Stimulated activated CD4-positive, alpha-beta T cell treated with anti-CD3 and anti-CD28 coated beads, Interleukin-15, amount 100 ng/mL, for 48 hours (primary cell): ENCODE measurements around the gene IRF4.

ENCODE experiments used
- DNase-seq, 2 donors: peaks; one replicate each; pipeline ENCODE4 v3.0.0-alpha.2; 2020; ENCODE audit warnings: low read depth in 2 of 2

Gene IRF4

DNA sequence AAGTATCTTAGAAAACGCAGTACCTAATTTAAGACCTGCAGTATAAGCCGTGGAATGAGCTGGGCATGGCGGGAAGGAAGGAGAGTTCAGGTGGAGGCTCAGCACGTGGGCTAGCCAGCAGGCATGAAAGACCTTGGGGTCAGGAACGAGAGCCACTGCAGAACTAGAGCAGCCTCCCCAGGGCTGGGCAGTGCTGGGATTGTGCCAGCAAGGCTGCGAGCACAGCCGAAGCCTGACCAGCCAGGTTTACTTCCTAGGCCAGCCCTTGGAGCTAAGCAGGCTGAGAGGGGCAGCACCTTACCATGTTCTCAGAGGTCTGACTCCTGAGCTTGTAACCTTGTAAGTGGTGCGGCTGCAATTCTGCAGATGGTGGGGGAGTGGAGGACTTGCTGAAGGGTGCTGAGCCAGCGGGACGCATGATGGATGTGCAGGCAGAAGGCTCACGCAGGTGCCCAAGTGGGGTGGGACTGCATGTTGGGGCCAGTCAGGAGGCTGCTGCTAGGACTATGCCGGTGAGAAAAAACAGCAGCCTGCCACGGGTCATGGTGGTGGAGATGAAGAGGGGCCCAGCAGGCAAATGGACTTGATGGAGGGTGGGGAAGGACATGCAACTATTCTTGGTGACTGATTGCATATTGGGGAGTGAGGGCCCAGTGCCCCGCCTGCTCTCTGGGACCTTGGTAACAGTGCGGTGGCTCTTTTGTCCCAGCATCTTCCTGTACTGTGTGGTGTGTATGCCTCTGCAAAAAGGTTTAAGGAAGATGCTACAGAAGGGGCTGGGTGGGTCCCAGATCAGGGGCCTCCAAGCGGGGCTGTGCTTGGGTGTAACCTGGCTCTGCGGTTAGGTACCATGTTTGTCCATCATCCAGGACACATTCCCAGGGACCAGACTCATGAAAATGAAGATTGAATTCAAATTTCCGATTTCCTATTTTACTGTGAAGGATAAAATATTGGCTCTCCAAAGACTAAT, 37.6 kb upstream of the IRF4 start:
- DNase-seq, result no peak

DNA sequence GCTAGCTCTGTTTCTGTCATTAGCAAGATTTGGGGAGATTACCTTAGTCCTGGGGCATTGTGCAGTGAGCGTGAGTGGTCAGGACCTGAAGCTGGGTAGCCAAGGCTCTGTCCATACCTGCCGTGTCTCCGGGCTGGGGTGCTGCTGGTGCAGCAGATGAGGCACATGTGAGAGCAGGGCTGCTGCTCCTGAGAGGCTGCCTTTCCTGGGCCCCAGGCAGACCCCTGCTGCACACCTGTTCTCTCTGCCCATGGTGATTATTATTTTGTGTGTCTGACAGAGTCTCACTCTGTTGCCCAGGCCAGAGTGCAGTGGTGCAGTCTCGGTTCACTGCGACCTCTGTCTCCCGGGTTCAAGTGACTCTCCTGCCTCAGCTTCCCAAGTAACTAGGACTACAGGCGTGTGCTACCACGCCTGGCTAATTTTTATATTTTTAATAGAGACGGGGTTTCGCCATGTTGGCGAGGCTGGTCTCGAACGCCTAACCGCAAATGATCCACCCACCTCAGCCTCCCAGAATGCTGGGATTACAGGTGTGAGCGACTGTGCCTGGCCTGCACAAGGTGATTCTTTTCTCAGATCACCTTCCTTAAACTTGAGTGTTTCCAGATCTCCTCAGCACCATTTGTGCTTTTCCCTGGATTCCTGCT, 36.8 kb upstream of the IRF4 start:
- DNase-seq, result no peak

DNA sequence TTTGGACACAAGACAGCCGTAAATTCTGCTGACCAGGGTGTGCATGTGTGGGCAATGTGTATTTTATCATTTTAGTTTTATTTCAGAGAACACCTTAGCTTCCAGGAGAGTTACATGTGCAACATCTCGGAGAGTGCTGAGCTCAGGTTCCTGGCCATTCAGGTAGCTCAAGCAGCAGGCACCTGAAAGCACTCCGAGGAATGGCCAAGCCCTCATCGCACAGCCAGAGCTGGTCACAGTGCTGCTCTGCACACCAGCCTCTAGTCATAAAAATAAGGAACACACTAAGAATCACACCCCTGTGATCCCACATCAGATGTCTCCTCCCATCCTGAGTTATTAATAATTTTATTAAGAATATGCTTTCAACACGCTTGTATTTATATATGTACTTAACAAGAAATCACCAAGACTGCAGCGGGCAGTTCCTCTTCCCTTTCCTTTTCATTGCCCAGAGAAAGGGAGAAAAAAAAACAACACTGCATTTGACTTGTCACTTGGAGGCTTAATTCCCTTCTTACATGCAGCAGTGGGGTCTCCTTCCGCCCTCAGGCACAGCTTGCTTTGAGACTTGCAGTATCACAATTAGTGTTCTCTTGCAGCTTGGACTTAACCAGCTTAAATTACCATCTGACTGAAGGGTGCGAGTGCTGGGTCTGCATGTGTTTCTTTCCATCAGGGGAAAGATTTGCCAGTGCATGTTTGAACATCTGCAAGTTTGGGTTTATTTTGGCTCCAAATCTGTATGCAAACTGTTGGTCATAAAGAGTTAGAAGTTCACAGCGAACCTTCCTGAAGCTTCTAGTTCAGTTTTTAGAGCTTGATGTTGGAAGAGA, 36.0 kb upstream of the IRF4 start:
- no peak for DNase-seq

DNA sequence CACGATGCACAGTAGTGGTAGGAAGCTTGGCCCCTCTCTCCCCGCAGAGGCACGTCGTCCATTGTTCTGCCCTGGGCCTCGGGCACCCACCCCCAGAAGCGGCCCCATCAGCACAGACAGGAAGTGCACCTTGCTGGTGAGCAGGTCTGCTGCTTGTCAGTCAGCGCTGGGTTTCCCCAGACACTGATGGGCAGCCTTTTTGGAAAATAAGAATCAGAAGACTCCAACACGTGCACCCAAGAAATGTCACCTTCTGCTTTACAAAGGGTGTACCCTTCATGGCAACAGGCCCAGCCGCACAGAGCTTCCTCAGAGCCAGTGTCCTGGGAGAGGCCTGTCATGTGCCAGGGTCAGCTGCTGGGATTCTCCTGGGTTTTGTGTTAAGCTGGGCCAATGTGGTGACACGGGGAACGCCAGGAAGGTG, 34.7 kb upstream of the IRF4 start:
- DNase-seq, result no peak

DNA sequence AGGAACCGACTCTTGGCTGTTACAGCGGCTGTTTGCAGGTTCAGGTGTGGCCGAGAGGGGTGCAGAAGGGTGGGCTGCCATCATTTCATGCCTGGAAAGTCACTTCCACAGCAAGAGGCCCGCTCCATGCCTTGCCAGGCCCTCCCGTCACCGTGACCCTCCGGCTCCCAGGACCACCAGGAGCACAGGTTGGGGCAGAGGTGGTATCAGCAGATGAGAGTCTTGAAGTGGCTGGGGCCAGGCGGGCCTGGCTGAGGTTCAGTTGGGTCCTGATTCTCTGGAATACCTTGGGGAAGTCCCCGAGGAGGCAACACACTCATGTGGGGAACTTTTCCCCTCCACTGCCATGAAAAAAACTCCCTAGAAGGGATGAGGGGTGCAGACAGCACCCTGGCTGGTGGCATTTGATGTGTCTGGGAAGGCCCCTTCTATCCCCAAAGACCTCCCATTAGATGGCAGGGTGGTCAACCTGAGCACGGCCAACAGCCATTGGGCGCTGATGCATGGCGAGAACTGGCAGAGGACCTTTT, 34.2 kb upstream of the IRF4 start:
- DNase-seq, result no peak

DNA sequence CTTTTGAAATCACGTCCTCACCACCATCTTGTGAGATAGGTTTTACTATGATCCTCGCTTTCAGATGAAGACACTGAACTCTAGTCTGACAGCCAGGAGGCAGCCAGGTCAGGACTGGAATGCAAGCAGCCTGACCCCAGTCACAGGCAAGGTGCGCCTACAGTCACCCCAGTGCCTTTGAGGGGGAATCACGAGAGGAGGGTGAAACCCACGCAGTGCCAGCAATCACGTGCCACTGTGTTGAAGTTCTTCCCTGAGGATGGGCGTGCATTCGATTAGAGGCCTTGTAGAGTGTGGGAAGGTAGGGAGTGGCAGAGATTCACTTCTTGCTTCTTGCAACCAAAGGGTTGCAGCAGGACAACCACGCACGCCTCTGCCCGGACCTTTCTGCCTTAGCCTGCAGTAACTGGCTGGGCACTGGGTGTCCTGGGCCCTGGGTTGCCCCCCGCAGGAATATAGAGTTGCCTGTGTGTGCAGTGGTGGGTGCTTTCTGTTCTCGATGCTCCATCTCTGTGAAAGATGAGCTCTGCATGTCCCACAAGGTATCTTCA, 33.7 kb upstream of the IRF4 start:
- no peak for DNase-seq

DNA sequence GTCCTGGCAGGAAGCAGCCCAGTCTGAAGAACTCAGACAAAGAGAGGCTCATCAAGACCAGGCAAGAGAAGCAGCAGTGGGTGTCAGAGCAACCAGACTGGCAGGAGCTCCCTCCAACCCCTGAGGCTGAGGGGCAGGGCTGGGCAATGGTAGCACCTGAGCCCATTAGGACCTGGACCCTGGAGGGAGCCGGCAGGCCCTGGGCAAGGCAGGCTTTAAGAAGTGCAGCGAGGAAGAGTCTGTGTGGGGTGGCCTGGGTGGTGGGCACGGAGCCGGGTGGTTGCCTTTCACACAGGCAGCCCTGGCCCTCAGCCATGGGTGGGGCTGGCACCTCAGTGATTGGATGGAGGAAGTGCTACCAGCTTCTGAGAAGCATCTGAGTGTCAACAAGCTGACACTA, 33.1 kb upstream of the IRF4 start:
- no peak for DNase-seq

DNA sequence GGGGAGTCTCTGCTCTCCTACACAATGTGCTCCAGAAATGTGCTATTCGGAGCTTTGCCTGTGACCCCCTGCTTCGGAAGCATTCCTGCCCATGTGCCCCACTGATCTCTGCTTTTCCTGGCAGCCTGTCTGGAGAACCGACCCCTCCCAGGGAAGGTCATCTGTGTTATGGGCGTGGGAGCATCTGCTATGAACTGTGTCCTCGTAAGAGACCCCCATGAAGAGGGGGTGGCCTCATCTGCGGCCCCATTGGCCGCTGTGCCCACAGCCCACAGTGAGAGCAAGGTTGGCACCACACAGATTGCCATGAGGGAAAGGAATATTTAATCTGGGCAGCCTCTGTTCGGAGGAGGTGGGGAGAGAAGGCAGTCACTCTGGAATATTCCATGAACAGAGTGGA, 32.7 kb upstream of the IRF4 start:
- DNase-seq, result no peak

DNA sequence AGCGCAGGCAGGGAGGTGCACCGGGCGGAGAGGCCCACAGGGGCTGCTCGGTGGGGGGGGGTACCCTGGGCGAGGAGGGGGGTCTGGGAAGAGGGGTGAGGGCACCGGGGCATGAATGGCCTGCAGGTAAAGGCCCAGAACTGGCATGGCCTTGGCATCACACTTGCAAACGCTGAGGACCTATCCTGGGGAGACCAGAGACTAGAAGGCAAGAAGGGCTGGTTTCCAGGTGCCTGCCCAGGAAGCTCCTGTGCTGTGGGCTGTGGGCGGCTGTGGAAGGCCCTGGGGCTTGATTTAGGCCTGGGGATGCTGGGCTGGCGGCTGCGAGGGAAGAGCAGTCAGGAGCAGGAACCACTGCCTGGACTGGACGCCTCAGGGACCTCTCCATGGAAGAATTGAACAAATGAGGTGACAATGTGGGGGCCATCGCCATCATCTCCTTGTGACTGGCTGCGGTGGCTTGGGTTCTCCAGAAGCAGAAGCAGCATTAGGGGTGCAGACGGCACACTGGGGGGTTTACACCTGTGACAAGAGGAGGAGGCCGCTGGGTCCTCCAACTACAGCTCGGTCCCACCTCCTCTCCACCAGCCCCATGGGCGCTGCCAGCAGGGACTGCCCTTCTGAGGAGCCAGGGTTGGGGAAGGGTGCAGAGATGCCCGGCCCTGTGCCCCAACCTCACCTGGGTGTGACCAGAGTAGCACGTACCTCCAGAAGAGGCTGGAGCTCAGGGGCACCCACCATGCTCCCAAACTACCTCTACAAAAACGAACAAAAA, 32.1 kb upstream of the IRF4 start:
- DNase-seq, result no peak

DNA sequence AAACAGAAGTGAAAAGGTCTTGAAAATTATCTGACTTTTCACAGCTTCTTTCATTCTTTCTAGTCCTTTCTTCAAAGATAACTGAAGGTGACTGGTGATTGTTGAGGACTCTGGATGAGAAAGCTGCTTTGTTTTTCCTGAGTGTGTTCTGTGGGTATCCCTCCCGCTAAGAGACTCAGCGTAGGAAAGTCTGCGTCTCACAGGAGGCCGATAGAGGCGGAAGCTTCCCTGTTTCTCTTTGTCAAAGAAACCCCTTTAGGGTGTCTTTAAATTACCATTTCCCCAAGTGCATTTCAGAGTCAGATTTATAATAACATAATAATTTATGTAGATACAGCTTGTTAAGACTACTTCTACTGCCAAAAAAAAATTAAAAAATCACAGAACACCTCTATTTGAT, 31.2 kb upstream of the IRF4 start:
- DNase-seq, result no peak

DNA sequence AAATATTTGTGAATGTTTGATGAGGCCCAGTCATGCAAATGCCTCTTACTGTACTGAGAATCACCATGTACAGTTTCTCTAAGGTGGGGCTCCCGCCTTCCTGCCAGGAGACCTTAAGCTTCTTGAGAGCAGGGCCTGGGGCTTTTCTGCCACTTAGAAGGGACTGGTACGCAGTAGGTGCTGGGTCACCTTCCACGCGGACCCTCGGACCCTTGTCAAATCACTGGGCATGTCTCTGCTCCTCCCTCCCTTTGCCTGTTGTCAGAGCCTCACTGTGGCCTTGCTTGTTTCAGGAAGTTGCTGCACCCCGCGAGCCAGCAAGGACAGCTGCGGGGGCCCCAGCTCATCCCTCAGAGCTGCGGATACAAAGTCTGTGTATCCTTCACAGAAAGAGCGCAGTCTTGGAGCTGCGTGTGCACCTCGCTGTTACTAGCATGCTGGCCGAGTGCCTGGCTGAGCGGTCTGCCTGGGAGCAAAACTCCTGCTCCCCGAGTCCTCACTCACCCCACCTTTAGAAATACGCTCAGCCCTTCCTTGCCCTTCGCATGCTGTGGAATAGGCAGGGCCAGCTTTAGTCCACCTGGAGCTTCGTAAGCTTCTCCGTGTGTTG, 30.7 kb upstream of the IRF4 start:
- DNase-seq, result no peak

DNA sequence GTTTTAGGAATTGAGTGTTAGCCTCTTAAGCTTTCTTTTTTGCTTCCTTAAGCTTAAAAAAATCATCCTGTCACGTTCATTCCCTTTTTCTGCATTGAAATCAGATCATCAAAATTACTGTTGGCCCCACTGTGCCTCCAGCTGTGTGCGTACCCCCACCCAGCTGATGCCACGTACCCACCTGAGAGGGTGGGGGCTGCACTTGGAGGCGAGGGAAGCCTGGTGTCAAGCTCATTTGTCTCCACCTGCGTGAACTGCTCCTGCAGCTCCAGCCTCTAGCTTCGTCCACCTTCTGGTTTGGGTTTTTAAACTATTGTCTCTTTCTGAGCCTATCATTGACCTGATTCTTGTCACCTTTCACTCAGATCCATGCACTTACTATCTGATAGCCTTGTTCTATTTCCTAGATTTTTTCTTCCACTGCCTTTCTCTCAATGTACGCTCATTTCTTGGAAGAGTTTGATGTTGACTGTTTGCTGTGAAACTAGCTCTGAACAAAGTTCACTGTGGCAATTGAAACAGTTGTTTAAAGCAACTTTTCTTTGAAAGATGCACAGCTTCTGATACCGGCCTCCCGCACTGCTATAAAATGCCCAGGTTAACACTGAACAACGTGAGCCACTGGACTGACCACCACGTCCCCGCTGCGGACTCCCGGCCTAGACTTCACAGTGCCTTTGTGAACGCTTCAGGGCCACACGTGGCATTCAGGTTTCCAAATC, 30.0 kb upstream of the IRF4 start:
- no peak for DNase-seq

DNA sequence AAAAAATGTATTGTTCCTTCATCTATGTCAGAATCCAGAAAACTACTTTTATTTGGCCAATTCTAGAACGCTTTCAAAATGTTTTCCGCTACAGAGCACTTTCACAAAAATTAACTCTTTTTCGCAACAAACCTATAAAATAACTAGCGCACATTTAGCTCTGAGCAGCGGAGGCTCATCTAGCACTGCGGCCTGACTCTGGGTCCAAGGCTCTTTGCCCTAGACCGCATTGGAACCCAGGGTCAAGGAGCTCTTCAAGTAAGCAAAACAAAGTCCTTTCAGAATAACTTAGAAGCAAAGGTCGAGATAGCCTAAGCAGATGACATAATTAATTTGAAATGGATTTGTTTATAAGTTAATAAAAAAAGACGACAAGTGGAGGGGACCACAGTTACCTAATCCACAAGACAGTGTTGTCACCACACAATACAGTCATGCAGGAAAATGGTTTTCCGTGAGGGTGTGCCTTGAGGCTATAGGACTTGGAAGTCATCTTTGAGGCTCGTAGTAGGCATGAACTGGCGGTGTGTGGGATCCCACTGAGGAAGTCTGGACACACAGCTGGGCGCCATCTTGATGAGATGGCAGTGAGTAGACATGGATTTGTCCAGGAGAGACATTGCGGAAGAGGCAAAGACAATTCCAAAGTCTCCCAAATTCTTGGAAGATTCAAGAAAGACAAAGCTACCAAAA, 29.2 kb upstream of the IRF4 start:
- no peak for DNase-seq

DNA sequence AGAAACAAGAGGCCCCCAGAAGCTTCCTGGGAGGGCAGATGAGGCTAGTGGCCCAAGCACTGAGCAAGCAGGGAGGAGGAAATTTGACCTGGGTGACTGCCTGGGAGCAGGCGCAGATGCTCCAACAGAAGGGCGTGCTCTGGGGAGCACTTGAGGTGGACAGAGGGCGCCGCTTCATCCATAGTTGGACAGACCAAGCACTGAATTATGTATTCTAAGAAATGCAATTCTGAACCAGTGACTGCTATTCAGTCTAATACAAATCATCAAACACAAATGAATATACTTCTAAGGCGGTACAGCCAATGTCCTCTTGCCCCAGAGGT, 28.7 kb upstream of the IRF4 start:
- no peak for DNase-seq

DNA sequence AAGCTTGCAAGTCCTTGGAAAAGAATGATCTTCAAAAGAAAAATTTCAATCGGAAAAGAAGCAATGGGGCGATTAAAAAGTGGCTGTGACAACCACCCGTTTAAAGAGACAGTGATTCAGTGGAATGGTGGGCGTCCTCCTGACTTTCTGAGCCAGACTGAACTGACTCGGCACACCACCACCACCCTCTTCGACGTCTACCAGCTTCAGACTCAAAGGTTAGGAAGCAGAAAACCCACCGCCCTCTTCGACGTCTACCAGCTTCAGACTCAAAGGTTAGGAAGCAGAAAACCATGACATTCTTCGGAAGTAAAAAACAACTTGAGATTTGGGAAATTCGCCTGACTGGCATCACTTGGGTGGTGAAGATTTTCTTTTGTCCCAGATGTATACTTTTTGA, 28.3 kb upstream of the IRF4 start:
- DNase-seq, result no peak

DNA sequence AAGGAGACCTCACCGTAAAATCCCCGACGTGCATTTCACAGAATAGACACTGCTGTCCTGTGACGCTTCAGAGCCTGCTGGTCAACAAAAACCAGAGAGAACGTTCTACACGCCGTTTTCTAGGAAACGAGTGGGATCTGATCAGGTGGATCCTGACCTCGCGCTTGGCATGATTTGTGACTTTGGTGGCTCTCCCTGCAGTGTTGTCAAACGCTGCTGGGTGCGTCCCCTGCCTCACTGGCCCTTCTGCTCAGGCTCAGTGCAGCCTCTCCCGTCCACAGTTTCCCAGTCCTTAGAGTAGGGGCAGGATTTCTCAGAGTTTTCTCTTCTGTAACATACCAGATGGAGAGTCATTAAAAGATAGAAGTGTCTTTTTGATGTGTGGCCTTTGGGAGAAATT, 27.6 kb upstream of the IRF4 start:
- DNase-seq, result no peak

DNA sequence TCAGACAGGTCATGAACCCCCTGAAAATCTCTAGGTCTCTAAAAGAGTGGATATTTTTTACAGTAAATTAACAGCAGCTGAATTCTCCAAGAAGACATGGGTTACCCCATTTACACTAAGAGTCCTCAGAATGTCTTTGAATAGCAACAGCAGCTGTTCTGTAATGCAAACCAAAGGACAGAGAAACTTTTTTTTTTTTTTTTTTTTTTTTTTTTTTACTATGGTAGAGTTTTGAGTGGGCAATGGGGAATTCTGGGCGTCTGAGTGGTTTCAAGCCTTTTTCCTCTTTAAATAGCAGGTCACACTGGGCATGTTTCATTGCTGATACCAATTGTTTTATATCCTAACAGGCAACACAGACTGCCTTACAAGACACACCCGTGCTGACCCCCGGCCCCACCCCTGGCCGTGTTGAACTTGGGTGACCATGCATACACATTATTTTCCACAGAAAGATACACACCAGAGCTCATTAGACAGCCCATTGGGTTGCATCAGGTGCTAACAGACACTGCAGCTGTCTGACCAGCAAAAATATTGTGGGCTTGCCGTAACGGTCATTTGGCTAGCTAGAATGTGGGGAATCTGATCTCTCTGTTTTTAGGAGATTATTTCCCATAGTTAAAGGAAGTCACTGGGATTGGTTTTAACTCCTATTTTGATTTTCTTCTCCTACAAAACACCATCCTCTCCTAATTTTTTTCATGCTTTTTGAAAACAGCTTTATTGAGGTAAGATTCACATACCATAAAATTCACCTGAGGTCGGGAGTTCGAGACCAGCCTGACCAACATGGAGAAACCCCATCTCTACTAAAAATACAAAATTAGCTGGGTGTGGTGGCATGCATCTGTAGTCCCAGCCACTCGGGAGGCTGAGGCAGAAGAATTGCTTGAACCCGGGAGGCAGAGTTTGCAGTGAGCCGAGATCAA, 26.7 kb upstream of the IRF4 start:
- no peak for DNase-seq

DNA sequence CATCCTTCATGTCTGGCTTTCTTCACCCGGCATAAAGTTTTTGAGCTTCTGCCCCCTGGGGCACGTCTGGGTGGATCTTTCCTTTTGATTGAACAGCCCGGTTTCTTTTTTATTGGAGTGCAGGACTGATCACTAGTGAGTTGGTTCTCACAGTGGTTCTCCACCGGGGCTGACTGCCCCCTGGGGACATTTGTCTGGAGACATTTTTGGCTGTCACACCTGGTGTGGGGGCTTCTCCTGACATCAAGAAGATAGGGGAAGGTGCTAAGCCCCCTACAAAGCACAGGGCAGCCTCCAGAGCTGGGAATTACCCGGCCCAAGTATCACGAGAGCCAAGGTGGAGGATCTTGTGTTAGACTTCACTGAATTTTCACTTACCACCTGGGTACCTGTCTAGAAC, 25.7 kb upstream of the IRF4 start:
- DNase-seq, result no peak
